Liver (tissue), 9 donors: ENCODE measurements around the gene ATP7B. TPM values are rescaled to one million over a fixed set of nuclear protein-coding genes. Genes with fewer than 3 reads are reported as not detected.
A peak's percentile ranks its signal among the peaks of the same experiment; 100 is the strongest.

Experiments used
- DNase-seq: peaks from one replicate; pipeline ENCODE4 v3.0.0-alpha.2; 2017; ENCODE audit warnings: low spot score
- H3K27ac ChIP-seq, 2 donors: one replicate each; pipeline ENCODE4 v1.7.0; 2013; ENCODE audit warnings: inconsistent platforms in 2 of 2, low read length in 2 of 2, control low read depth in 1 of 2, low read depth in 1 of 2, mild to moderate bottlenecking in 1 of 2
- H3K27me3 ChIP-seq, 4 donors: one replicate each; pipeline versions ENCODE4 v1.6.1 to v1.7.0; 2013; ENCODE audit warnings: low read length in 3 of 4, inconsistent platforms in 1 of 4, mild to moderate bottlenecking in 1 of 4, moderate library complexity in 1 of 4; ENCODE audit not compliant: control insufficient read depth in 4 of 4, insufficient read depth in 4 of 4
- H3K36me3 ChIP-seq, 4 donors: one replicate each; pipeline versions ENCODE4 v1.6.1 to v1.7.0; 2013; ENCODE audit warnings: low read length in 3 of 4, mild to moderate bottlenecking in 3 of 4, low read depth in 1 of 4, moderate library complexity in 1 of 4; ENCODE audit not compliant: control insufficient read depth in 4 of 4, insufficient read depth in 3 of 4
- H3K4me1 ChIP-seq, 4 donors: one replicate each; pipeline versions ENCODE4 v1.6.1 to v1.7.0; 2013; ENCODE audit warnings: low read length in 3 of 4, mild to moderate bottlenecking in 3 of 4, moderate library complexity in 1 of 4; ENCODE audit not compliant: control insufficient read depth in 4 of 4, insufficient read depth in 4 of 4
- H3K4me3 ChIP-seq, 3 donors: one replicate each; pipeline versions ENCODE4 v1.6.1 to v1.7.0; 2013; ENCODE audit warnings: low read length in 3 of 3, control low read depth in 1 of 3, low read depth in 1 of 3, mild to moderate bottlenecking in 1 of 3
- H3K9ac ChIP-seq, 2 donors: one replicate each; pipeline ENCODE4 v1.7.0; 2013; ENCODE audit warnings: low read length in 2 of 2, mild to moderate bottlenecking in 2 of 2, moderate library complexity in 2 of 2, control low read depth in 1 of 2, low read depth in 1 of 2
- H3K9me3 ChIP-seq, 4 donors: one replicate each; pipeline versions ENCODE4 v1.6.1 to v1.7.0; 2013; ENCODE audit warnings: low read length in 3 of 4; ENCODE audit not compliant: control insufficient read depth in 4 of 4
- ATF3 ChIP-seq: IDR thresholded peaks from 2 replicates; pipeline ENCODE4 v1.6.1; 2016; ENCODE audit warnings: antibody characterized with exemption
- CTCF ChIP-seq: fragments of 150-350 bp; IDR thresholded peaks from 2 replicates; pipeline ENCODE4 v1.5.1; 2017; ENCODE audit warnings: improper control_type of control experiment, low read depth, low read length; ENCODE audit not compliant: missing input control
- EGR1 ChIP-seq, 2 donors: IDR thresholded peaks; 2 replicates each; pipeline ENCODE4 v1.6.1; 2016 to 2018; ENCODE audit warnings: antibody characterized with exemption in 2 of 2, low read depth in 2 of 2
- FOXA2 ChIP-seq: IDR thresholded peaks from 2 replicates; pipeline ENCODE4 v1.6.1; 2016; ENCODE audit warnings: antibody characterized with exemption
- GABPA ChIP-seq, 2 donors: IDR thresholded peaks in 1 of 2; conservative IDR thresholded peaks in 1 of 2; 2 replicates each; pipeline ENCODE4 v1.6.1; 2016; ENCODE audit warnings: antibody characterized with exemption in 2 of 2, mild to moderate bottlenecking in 1 of 2, moderate library complexity in 1 of 2
- HNF4A ChIP-seq, 2 donors: conservative IDR thresholded peaks; 2 replicates each; pipeline ENCODE4 v1.6.1; 2016; ENCODE audit warnings: antibody characterized with exemption in 2 of 2, mild to moderate bottlenecking in 2 of 2
- HNF4G ChIP-seq: IDR thresholded peaks from 2 replicates; pipeline ENCODE4 v1.6.1; 2016; ENCODE audit warnings: antibody characterized with exemption
- JUND ChIP-seq, 2 donors: IDR thresholded peaks; 2 replicates each; pipeline ENCODE4 v1.6.1; 2016; ENCODE audit warnings: antibody characterized with exemption in 2 of 2
- MAX ChIP-seq: IDR thresholded peaks from 2 replicates; pipeline ENCODE4 v1.6.1; 2016; ENCODE audit warnings: antibody characterized with exemption
- RAD21 ChIP-seq, 2 donors: IDR thresholded peaks; 2 replicates each; pipeline ENCODE4 v1.6.1; 2016; ENCODE audit warnings: antibody characterized with exemption in 2 of 2, mild to moderate bottlenecking in 2 of 2
- REST ChIP-seq: IDR thresholded peaks from 2 replicates; pipeline ENCODE4 v1.6.1; 2016; ENCODE audit warnings: antibody characterized with exemption, mild to moderate bottlenecking
- RXRA ChIP-seq, 2 donors: IDR thresholded peaks; 2 replicates each; pipeline ENCODE4 v1.6.1; 2017 to 2018; ENCODE audit warnings: antibody characterized with exemption in 2 of 2, mild to moderate bottlenecking in 1 of 2
- SP1 ChIP-seq: IDR thresholded peaks from 2 replicates; pipeline ENCODE4 v1.6.1; 2018; ENCODE audit warnings: antibody characterized with exemption, mild to moderate bottlenecking
- TAF1 ChIP-seq: conservative IDR thresholded peaks from 2 replicates; pipeline ENCODE4 v1.6.1; 2016; ENCODE audit warnings: antibody characterized with exemption, mild to moderate bottlenecking
- YY1 ChIP-seq: IDR thresholded peaks from 2 replicates; pipeline ENCODE4 v1.6.1; 2016; ENCODE audit warnings: antibody characterized with exemption, mild to moderate bottlenecking
- ZBTB33 ChIP-seq: IDR thresholded peaks from 2 replicates; pipeline ENCODE4 v1.6.1; 2016; ENCODE audit warnings: antibody characterized with exemption
- WGBS: extraction: QIAGEN DNeasy Blood & Tissue Kit; methylation state at CpG from one replicate; pipeline ENCODE4 v1.1.7; 2013; 5-methylcytosine and 5-hydroxymethylcytosine counted together
- polyA plus RNA-seq, 2 donors: library from polyadenylated mRNA; stranded (reverse) in 1 of 2; unstranded in 1 of 2; fragments of 200-250 nt in 1 of 2; fragments of >200 nt in 1 of 2; fragmentation: Nextera tagmentation in 1 of 2; extraction: Ambion mirVana in 1 of 2; gene quantifications; one replicate each; pipeline versions ENCODE4 v1.2.1 to v1.2.3, GENCODE V29; 2013 to 2015
- total RNA-seq, 2 donors: library from RNA; depleted of rRNA; stranded (reverse); fragments of >200 nt; gene quantifications; one replicate each; pipeline ENCODE4 v1.2.3, GENCODE V29; 2014
- donor health status: healthy.
- donor health status: healthy.
- donor health status: healthy.
- donor health status: healthy.
- donor health status: healthy.

Gene ATP7B
- total and polyA plus RNA-seq, 4 donors: 8.0 to 37.7 (median 22.1) TPM

- Histone ChIP-seq H3K4me1 (no peaks in the 10 kb centered on the region), H3K36me3 (peaks cover 4 to 29% (median 17%) of the 10 kb centered on the region in 4 donors), H3K4me3 (no peak overlapping the region), H3K27me3 (no peaks in the 10 kb centered on the region), H3K9me3 (no peaks in the 10 kb centered on the region), H3K9ac (no peak overlapping the region), H3K27ac (no peak overlapping the region)
- 81% methylated on average over 8 of the region's 8 CpGs for WGBS
- TF ChIP-seq FOXA2 (no peak), ZBTB33 (no peak), YY1 (no peak), JUND (IDR thresholded peaks at IDR 0.05) (no peak), RXRA (IDR thresholded peaks at IDR 0.05) (no peak), EGR1 (IDR thresholded peaks at IDR 0.05; ENCODE audit: low read depth in 2 of 2) (no peak), HNF4G (no peak), MAX (no peak), SP1 (no peak), ATF3 (no peak), HNF4A (conservative IDR thresholded peaks at IDR 0.05) (no peak), GABPA (IDR thresholded peaks at IDR 0.05 in 1 of 2, conservative IDR thresholded peaks at IDR 0.05 in 1 of 2) (no peak)
- DNase-seq: no peak
These were observed 67.5 kb downstream of the ATP7B start for GRCh38 chr13:51943721-51944120.

GRCh38 chr13:51942189-51942588 lies 69.1 kb downstream of the ATP7B start:
- Histone ChIP-seq H3K4me3 (no peak overlapping the region), H3K4me1 (peaks cover 0 to 6% (median 0%) of the 10 kb centered on the region in 4 donors), H3K27ac (no peak overlapping the region), H3K9ac (no peak overlapping the region), H3K27me3 (no peaks in the 10 kb centered on the region), H3K36me3 (peaks cover 5 to 32% (median 18%) of the 10 kb centered on the region in 4 donors), H3K9me3 (no peaks in the 10 kb centered on the region)
- DNase-seq: no peak
- TF ChIP-seq HNF4A (conservative IDR thresholded peaks at IDR 0.05) (peak; percentile 54 to 61), MAX (no peak), ZBTB33 (no peak), RXRA (IDR thresholded peaks at IDR 0.05) (peak in 1 of 2 donors; percentile 42)
- 51% methylated on average over 9 of the region's 9 CpGs for whole genome bisulfite sequencing

- Histone ChIP-seq H3K4me3 (no peak overlapping the region), H3K9ac (no peak overlapping the region), H3K9me3 (no peaks in the 10 kb centered on the region), H3K27ac (no peak overlapping the region), H3K27me3 (no peaks in the 10 kb centered on the region), H3K36me3 (peaks cover 12 to 43% (median 22%) of the 10 kb centered on the region in 4 donors), H3K4me1 (peaks cover 0 to 6% (median 0%) of the 10 kb centered on the region in 4 donors)
- 87% methylated on average over 3 of the region's 3 CpGs for WGBS
- no peak for DNase-seq
- TF ChIP-seq MAX (no peak), TAF1 (no peak), HNF4G (no peak), JUND (IDR thresholded peaks at IDR 0.05) (no peak), RAD21 (IDR thresholded peaks at IDR 0.05) (no peak), FOXA2 (no peak), ATF3 (no peak), CTCF (no peak), REST (no peak), RXRA (IDR thresholded peaks at IDR 0.05) (no peak)
These were observed 72.8 kb downstream of the ATP7B start for GRCh38 chr13:51938454-51938853.
